ENCODE results near the gene PCDHGA8.

The PCDHGA8 gene

DNA sequence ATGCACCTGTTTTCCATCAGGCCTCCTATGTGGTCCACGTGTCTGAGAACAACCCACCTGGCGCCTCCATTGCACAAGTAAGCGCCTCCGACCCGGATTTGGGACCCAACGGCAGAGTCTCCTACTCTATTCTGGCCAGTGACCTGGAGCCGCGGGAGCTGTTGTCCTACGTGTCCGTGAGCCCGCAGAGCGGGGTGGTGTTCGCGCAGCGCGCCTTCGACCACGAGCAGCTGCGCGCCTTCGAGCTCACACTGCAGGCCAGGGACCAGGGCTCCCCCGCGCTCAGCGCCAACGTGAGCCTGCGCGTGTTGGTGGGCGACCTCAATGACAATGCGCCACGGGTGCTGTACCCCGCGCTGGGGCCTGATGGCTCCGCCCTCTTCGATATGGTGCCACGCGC is 40.8 kb upstream of the PCDHGA8 start:
- no peak for TF ChIP-seq POLR2AphosphoS5 (IDR thresholded peaks at IDR 0.05; ENCODE audit: low read depth)
- no peak for TF ChIP-seq GABPA (IDR thresholded peaks at IDR 0.05; ENCODE audit: low read depth)
- TF ChIP-seq, protein P1, sequence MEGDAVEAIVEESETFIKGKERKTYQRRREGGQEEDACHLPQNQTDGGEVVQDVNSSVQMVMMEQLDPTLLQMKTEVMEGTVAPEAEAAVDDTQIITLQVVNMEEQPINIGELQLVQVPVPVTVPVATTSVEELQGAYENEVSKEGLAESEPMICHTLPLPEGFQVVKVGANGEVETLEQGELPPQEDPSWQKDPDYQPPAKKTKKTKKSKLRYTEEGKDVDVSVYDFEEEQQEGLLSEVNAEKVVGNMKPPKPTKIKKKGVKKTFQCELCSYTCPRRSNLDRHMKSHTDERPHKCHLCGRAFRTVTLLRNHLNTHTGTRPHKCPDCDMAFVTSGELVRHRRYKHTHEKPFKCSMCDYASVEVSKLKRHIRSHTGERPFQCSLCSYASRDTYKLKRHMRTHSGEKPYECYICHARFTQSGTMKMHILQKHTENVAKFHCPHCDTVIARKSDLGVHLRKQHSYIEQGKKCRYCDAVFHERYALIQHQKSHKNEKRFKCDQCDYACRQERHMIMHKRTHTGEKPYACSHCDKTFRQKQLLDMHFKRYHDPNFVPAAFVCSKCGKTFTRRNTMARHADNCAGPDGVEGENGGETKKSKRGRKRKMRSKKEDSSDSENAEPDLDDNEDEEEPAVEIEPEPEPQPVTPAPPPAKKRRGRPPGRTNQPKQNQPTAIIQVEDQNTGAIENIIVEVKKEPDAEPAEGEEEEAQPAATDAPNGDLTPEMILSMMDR (IDR thresholded peaks at IDR 0.05; ENCODE audit: insufficient read depth, low read length) = no peak
- TF ChIP-seq SPI1 (IDR thresholded peaks at IDR 0.05; ENCODE audit: borderline replicate concordance, low read depth) = no peak
- TF ChIP-seq, protein P2, sequence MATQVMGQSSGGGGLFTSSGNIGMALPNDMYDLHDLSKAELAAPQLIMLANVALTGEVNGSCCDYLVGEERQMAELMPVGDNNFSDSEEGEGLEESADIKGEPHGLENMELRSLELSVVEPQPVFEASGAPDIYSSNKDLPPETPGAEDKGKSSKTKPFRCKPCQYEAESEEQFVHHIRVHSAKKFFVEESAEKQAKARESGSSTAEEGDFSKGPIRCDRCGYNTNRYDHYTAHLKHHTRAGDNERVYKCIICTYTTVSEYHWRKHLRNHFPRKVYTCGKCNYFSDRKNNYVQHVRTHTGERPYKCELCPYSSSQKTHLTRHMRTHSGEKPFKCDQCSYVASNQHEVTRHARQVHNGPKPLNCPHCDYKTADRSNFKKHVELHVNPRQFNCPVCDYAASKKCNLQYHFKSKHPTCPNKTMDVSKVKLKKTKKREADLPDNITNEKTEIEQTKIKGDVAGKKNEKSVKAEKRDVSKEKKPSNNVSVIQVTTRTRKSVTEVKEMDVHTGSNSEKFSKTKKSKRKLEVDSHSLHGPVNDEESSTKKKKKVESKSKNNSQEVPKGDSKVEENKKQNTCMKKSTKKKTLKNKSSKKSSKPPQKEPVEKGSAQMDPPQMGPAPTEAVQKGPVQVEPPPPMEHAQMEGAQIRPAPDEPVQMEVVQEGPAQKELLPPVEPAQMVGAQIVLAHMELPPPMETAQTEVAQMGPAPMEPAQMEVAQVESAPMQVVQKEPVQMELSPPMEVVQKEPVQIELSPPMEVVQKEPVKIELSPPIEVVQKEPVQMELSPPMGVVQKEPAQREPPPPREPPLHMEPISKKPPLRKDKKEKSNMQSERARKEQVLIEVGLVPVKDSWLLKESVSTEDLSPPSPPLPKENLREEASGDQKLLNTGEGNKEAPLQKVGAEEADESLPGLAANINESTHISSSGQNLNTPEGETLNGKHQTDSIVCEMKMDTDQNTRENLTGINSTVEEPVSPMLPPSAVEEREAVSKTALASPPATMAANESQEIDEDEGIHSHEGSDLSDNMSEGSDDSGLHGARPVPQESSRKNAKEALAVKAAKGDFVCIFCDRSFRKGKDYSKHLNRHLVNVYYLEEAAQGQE (IDR thresholded peaks at IDR 0.05; ENCODE audit: insufficient replicate concordance, low read depth) = no peak
- H3K27me3 ChIP-seq (ENCODE audit: insufficient read depth, poor library complexity, severe bottlenecking) = no peaks in the 10 kb centered on the region
- DNase-seq (ENCODE audit: low read depth in 1 of 2, low spot score in 1 of 2) = no peak
- no peak overlapping the region for H3K27ac ChIP-seq (replicated peaks)
- no peak overlapping the region for H3K4me3 ChIP-seq (replicated peaks; ENCODE audit: insufficient read depth, low read length)

DNA sequence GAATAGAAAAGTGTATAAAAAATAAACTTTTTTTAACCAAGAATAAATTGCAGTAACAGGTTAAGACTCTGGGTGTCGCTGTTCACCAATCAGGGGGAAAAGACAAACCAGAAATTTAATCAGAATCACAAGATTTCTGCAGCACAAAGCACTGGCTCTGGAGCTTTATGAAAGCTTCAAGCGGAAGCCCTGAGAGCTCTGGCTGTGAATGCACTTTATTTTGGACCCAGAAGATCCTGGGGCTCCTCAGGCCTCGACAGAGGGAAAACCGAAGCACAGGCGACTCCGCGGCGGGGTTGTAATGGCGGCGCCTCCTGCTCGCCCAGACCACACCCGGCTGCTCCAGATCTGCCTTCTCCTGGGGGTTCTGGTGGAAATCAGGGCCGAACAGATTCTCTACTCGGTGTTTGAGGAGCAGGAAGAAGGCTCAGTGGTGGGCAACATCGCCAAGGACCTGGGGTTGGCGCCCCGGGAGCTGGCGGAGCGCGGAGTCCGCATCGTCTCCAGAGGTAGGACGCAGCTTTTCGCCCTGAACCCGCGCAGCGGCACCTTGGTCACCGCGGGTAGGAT is 37.4 kb upstream of the PCDHGA8 start, which contains the start of gene PCDHGA4:
Gene PCDHGA4 (plus strand): TSS at position 122 of the 570 bp plus-strand sequence. CDS start 87 bp downstream, at position 209.
- no peak within 1 kb of the TSS for H3K27ac ChIP-seq (replicated peaks)
- H3K4me3 ChIP-seq (replicated peaks; ENCODE audit: insufficient read depth, low read length) = no peak within 1 kb of the TSS
- no peak for TF ChIP-seq GABPA (IDR thresholded peaks at IDR 0.05; ENCODE audit: low read depth)
- TF ChIP-seq, protein P1 (IDR thresholded peaks at IDR 0.05; ENCODE audit: insufficient read depth, low read length) = no peak
- TF ChIP-seq POLR2AphosphoS5 (IDR thresholded peaks at IDR 0.05; ENCODE audit: low read depth) = no peak
- TF ChIP-seq, protein P2 (IDR thresholded peaks at IDR 0.05; ENCODE audit: insufficient replicate concordance, low read depth) = no peak
- no peak for TF ChIP-seq SPI1 (IDR thresholded peaks at IDR 0.05; ENCODE audit: borderline replicate concordance, low read depth)
- H3K27me3 ChIP-seq (ENCODE audit: insufficient read depth, poor library complexity, severe bottlenecking) = no peaks in the 10 kb centered on the region
- DNase-seq (ENCODE audit: low read depth in 1 of 2, low spot score in 1 of 2) = no peak

DNA sequence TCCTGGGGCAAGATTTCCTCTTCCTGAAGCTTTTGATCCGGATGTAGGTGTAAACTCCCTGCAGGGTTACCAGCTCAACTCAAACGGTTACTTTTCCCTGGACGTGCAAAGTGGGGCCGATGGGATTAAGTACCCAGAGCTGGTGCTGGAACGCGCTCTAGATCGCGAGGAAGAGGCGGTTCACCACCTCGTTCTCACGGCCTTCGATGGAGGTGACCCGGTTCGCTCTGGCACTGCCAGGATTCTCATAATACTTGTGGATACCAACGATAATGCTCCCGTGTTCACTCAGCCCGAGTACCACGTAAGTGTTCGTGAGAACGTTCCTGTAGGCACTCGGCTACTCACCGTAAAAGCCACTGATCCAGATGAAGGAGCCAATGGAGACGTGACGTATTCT is 36.8 kb upstream of the PCDHGA8 start:
- H3K4me3 ChIP-seq (replicated peaks; ENCODE audit: insufficient read depth, low read length) = no peak overlapping the region
- TF ChIP-seq, protein P2 (IDR thresholded peaks at IDR 0.05; ENCODE audit: insufficient replicate concordance, low read depth) = no peak
- no peak for TF ChIP-seq SPI1 (IDR thresholded peaks at IDR 0.05; ENCODE audit: borderline replicate concordance, low read depth)
- TF ChIP-seq, protein P1 (IDR thresholded peaks at IDR 0.05; ENCODE audit: insufficient read depth, low read length) = no peak
- no peak for TF ChIP-seq GABPA (IDR thresholded peaks at IDR 0.05; ENCODE audit: low read depth)
- no peak for TF ChIP-seq POLR2AphosphoS5 (IDR thresholded peaks at IDR 0.05; ENCODE audit: low read depth)
- no peaks in the 10 kb centered on the region for H3K27me3 ChIP-seq (ENCODE audit: insufficient read depth, poor library complexity, severe bottlenecking)
- no peak overlapping the region for H3K27ac ChIP-seq (replicated peaks)
- no peak for DNase-seq (ENCODE audit: low read depth in 1 of 2, low spot score in 1 of 2)

Data from HL-60 (cell line).